ENCODE data around the gene SIL1.
"Not testable (repeated sequence)": the region's sequence is repeated elsewhere in the genome, so short reads cannot be mapped to it uniquely, and the experiment has no call there.

SIL1 gene

GRCh38 chr5:139068494-139069151 lies 129.5 kb downstream of the SIL1 start:
- no peak for DNase-seq (ENCODE audit: low read depth in 2 of 2)

DNA sequence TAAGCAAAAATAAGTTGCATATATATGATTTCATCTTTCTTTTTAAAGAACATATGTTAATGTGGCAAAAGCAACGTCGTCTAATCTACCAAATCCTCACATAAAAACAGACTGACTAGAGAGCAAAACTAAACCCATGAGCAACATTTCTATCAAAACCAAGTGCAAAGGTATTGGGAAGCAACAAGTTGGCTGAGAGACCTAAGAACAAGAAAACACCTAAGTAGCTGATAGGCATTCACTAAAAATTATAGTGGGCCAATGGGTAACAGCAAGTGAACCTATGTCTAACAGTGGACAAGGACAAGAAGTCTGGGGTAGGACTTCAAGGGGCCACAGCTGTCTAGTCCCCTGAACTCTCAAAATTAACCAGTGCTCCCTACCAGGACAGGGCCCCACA lies 130.1 kb downstream of the SIL1 start:
- no peak for DNase-seq (ENCODE audit: low read depth in 2 of 2)

- DNase-seq (ENCODE audit: low read depth in 2 of 2), result no peak
Observed at GRCh38 chr5:139065306-139065705, 132.9 kb downstream of the SIL1 start.

- DNase-seq (ENCODE audit: low read depth in 2 of 2), result no peak
Observed at GRCh38 chr5:139064613-139065012, 133.6 kb downstream of the SIL1 start.

- no peak for DNase-seq (ENCODE audit: low read depth in 2 of 2)
Observed at GRCh38 chr5:139063664-139064054, 134.5 kb downstream of the SIL1 start.

GRCh38 chr5:139062910-139063663 lies 135.1 kb downstream of the SIL1 start:
- no peak for DNase-seq (ENCODE audit: low read depth in 2 of 2)

- DNase-seq (ENCODE audit: low read depth in 2 of 2), result no peak
Observed at GRCh38 chr5:139061856-139062255, 136.3 kb downstream of the SIL1 start.

- no peak for DNase-seq (ENCODE audit: low read depth in 2 of 2)
Observed at GRCh38 chr5:139061274-139061673, 136.9 kb downstream of the SIL1 start.

DNA sequence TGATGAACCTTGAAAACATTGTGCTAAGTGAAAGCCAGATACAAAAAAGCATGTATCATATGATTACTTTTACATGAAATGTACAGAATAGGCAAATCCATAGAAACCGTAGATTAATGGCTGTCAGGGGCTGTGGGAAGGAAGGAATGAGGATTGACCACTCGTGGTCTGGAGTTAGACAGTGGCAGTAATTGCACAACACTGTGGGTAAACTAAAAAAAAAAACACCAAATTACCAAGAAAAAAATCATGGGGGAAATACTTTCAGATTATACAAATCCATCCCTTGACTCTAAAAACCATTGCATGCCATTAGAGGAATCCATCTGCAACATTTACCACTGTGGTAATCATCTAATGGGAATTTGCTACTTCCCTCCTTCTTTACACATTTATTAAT lies 140.0 kb downstream of the SIL1 start:
- no peak for DNase-seq (ENCODE audit: low read depth in 2 of 2)

DNA sequence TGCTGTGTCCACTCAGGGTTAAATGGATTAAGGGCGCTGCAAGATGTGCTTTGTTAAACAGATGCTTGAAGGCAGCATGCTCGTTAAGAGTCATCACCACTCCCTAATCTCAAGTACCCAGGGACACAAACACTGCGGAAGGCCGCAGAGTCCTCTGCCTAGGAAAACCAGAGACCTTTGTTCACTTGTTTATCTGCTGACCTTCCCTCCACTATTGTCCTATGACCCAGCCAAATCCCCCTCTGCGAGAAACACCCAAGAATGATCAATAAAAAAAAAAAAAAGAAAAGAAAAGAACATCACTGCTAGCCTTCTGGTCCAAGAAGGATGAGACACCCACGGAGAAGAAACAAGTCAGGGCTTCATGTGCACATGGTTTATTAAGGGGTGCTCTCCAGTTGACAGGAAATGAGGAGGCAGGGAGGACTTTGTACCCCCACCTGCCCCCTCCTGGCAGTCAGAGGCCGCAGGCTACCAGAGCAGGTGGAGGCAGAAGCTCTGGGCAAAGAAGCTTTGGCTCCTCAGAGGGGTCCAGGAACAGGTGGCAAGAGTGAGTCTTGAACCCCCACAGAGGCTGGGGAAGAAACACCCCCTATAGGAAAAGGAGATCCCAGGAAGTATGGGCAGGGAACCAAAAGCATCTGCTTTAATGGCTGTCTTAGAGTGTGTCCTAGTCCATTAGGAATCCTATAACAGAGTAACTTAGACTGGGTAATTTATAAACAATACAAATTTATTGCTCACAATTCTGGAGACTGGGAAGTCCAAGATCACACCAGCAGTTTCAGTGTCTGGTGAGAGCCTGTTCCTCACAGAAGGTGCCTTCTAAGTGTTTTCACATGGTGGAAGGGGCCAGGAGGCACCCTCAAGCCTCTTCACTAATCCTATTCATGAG lies 140.9 kb downstream of the SIL1 start:
- DNase-seq (ENCODE audit: low read depth in 2 of 2), result not testable (repeated sequence)

DNA sequence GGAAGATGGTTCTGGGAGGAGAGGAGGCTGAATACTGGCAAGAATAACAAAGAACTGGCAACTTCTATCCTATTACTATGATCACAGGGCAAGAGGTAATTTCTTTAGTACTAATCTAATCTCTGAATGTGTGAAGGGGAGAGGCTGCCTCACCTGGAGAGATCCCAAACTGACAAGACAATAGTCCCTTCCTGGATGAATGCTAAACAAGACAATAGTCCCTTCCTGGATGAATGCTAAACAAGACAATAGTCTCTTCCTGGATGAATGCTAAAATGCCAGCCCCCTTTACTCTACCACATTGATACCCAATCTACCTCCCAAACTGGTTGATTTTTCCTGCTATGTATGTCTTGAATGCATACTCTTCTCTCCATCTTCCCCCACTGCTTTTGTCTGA lies 145.2 kb downstream of the SIL1 start:
- DNase-seq (ENCODE audit: low read depth in 2 of 2), result no peak

DNA sequence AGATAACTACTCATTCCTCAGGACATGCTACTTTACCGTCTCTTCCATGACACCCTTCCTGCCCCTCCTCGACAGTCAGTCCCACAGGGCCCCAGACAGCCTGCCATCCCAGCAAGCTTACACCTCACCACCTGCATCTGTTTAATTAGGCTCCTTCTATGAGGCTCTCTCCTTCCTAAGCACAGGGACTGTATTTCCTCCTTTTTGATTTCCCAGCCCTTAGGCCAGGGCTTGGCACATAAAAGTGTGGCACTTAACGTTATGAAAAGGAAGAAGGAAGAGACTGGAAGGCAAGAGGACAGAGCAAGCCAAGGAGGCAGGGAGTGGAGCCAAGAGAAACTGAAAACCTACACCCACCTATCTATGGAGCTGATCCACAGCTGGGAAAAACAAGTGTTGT lies 146.8 kb downstream of the SIL1 start:
- DNase-seq (ENCODE audit: low read depth in 2 of 2), result no peak

DNA sequence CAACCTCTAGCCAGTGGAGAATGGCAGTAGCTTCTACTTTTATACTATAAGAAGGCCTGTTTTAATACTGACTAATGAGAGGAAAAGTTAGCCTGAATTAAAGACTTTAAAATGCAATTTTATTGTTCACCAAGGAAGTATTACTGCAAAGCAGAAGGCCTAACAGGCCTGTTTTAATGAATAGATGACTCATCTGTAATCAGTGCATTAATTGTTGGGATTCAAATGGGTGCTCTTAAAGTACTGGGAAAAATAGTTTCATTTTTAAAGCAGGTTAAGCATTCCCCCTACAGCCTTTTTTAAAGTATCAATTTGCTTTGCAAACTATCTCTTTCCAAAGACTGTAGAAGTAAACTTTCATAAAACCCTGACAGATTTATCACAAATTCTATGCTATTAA lies 147.7 kb downstream of the SIL1 start:
- DNase-seq (ENCODE audit: low read depth in 2 of 2), result no peak

GRCh38 chr5:139049780-139050179 lies 148.4 kb downstream of the SIL1 start:
- DNase-seq (ENCODE audit: low read depth in 2 of 2), result no peak

DNA sequence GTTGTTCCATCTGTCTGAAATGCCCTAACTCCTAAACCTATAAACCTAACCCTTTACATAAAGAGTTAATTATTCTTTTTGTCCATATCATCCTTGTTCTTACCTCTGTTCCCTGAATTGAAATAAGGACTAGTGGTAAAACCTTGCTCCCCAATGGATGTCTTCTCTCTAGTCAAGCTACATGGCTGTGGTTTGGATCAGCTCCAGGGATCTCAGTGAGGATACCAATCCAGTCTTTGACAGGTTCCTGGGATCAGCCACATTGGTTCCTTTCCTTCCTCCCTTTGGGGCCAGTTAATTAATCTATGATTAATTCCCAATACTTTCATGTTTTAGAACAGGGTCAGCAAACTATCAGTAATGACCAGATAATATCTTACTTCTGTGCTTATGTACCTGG lies 151.6 kb downstream of the SIL1 start:
- DNase-seq (ENCODE audit: low read depth in 2 of 2), result no peak

GRCh38 chr5:139043157-139043905 lies 154.8 kb downstream of the SIL1 start:
- DNase-seq (ENCODE audit: low read depth in 2 of 2), result no peak

DNA sequence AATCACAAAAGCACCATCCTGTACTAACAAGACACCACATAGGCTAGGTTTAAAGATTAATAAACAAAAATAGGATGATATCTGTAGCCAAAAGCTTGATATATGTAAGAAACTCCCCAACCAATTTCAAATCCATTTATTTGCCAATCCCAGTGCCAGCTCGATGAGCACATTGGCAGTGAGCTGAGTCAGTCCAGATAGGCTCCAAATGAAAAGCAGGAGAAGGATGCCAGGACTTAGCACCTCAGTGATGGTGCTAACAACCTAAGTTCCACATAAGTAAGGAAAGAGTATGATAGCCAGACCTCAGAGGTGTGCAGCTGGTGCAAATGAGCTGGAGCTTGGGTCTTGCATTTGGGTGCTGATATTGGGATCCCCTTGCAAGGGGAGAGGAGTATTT lies 158.1 kb downstream of the SIL1 start:
- no peak for DNase-seq (ENCODE audit: low read depth in 2 of 2)

DNA sequence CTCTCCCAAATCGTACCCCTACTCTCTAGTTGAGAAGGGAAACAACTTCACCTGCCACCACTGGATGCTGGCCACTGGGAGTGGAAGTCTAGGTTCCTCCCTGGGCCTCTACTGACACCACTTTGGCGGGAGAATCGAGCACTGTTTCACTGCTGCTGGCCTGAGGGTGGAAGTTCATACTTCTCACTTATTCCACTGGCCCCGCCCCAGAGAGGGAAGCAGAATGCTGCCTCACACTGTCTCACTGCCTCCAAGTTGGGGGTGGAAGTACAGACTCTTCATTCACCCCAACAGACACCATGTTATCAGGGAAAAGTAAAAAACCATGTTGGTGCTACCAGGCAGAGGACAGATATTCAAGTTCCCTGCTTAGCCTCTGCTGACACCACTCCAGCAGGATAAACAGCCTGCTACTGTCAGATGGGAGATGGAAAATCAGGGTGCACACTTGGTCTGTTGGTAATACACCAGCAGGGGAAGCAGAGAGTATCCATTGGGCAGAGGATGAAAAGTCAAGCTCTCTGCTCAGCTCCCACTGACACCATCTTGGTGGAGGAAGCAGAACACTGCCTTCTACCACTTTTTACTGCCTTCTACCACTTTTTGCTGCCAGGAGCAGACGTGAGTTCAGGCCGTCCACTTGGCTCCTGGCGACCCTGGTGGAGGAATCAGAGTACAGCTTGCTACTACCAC lies 159.4 kb downstream of the SIL1 start:
- DNase-seq (ENCODE audit: low read depth in 2 of 2), result no peak

- no peak for DNase-seq (ENCODE audit: low read depth in 2 of 2)
Observed at GRCh38 chr5:139037732-139038131, 160.4 kb downstream of the SIL1 start.

DNA sequence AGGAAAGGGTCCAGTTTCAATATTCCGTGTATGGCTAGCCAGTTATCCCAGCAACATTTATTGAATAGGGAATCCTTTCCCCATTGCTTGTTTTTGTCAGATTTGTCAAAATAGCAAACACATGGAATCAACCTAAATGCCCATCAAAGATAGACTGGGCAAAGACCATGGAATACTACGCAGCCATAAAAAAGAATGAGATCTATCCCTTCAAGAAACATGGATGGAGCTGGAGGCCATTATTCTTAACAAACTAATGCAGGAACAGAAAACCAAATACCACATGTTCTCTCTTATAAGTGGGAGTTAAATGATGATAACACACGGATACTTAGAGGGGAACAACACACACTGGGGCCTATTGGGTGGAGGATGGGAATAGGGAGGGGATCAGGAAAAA lies 161.8 kb downstream of the SIL1 start:
- DNase-seq (ENCODE audit: low read depth in 2 of 2), result not testable (repeated sequence)

- DNase-seq (ENCODE audit: low read depth in 2 of 2), result no peak
Observed at GRCh38 chr5:139027150-139027549, 171.0 kb downstream of the SIL1 start.

Data from stimulated activated CD4-positive, alpha-beta T cell treated with anti-CD3 and anti-CD28 coated beads, Interleukin-12 subunit alpha, Interleukin-12 subunit beta, amount 100 ng/mL, for 24 hours (primary cell).